Spleen (tissue), 7 donors: ENCODE measurements around the gene ACP7.

Experiments used
- CTCF ChIP-seq, 11 experiments: fragments of 200-600 bp in 7 of 11; fragments of 450-650 bp in 4 of 11; sonication (generic) in 4 of 11; IDR thresholded peaks in 8 of 11; conservative IDR thresholded peaks in 3 of 11; 1 replicate in 7 of 11; 2 replicates in 4 of 11; pipeline versions ENCODE4 v1.4.0 to v1.8.0; 2016 to 2021; ENCODE audit warnings: antibody characterized with exemption in 11 of 11, inconsistent platforms in 4 of 11, mild to moderate bottlenecking in 1 of 11
- POLR2A ChIP-seq, 3 donors: fragments of 450-650 bp; IDR thresholded peaks; one replicate each; pipeline ENCODE4 v1.5.1; 2017; ENCODE audit warnings: antibody characterized with exemption in 3 of 3, mild to moderate bottlenecking in 1 of 3
- POLR2AphosphoS5 ChIP-seq, 3 donors: sonication (generic); formaldehyde crosslinking; IDR thresholded peaks; one replicate each; pipeline ENCODE4 v1.5.1; 2017; ENCODE audit warnings: antibody characterized with exemption in 3 of 3
- donor health status: DM: no; HTN: no; CAD: no; lungs with moderate emphysema.
- donor health status: DM: no; HTN: no; CAD: no.
- donor health status: DM: no; HTN: no; CAD: no.

DNA sequence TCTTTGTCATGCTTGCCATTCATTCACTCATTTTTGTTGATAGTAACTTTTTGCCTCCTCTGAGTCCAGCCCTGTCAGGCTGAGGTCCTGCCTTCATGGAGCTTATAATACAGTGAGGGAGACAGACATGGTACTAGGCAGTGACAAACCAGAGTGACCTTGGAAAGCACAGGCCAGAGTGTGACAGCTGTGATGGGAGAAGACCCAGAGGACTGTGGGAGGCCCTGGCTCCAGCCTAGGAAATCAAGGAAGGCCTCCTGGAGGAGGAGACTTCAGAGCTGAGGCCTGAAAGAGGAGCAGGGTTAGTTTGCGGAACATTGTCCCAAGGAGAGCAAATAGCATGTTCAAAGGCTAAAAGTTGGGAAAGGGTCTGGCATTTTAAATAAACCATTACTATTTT is 61.9 kb downstream of the ACP7 start:
- TF ChIP-seq CTCF (IDR thresholded peaks at IDR 0.05 in 8 of 11, conservative IDR thresholded peaks at IDR 0.05 in 3 of 11), result no peak
- TF ChIP-seq POLR2A (IDR thresholded peaks at IDR 0.05), result no peak
- TF ChIP-seq POLR2AphosphoS5 (IDR thresholded peaks at IDR 0.05), result no peak
